Chondrocyte (in vitro differentiated cells): ENCODE results near the gene GAR1. TPM values are rescaled to one million over a fixed set of nuclear protein-coding genes. Genes with fewer than 3 reads are reported as not detected.

ENCODE experiments used
- DNase-seq: peaks from one replicate; pipeline ENCODE4 v3.0.0; 2021; ENCODE audit warnings: mixed read lengths, low spot score
- H3K27ac Mint-ChIP-seq: one replicate; pipeline ENCODE4 v1.8.0; 2021; ENCODE audit warnings: mild to moderate bottlenecking, moderate library complexity, mixed read lengths; ENCODE audit not compliant: unreplicated experiment
- H3K27me3 Mint-ChIP-seq: 2 replicates; pipeline ENCODE4 v1.8.0; 2021; ENCODE audit warnings: low read depth, mixed read lengths
- H3K36me3 Mint-ChIP-seq: 2 replicates; pipeline ENCODE4 v1.8.0; 2021; ENCODE audit warnings: low read depth, mixed read lengths
- H3K4me1 Mint-ChIP-seq: 2 replicates; pipeline ENCODE4 v1.8.0; 2021; ENCODE audit warnings: low read depth, mild to moderate bottlenecking, mixed read lengths
- H3K4me3 Mint-ChIP-seq: one replicate; pipeline ENCODE4 v1.8.0; 2021; ENCODE audit warnings: mild to moderate bottlenecking, moderate library complexity, mixed read lengths; ENCODE audit not compliant: unreplicated experiment
- H3K9me3 Mint-ChIP-seq: 2 replicates; pipeline ENCODE4 v1.8.0; 2021; ENCODE audit warnings: low read depth, mixed read lengths
- CTCF ChIP-seq: fragments of 200-600 bp; sonication (generic); IDR thresholded peaks from 2 replicates; pipeline ENCODE4 v1.5.0; 2021; ENCODE audit warnings: antibody characterized with exemption, mild to moderate bottlenecking, moderate library complexity
- total RNA-seq: library from RNA; stranded (reverse); gene quantifications from 3 replicates; pipeline ENCODE4 v1.2.1, GENCODE V29; 2021

GAR1 gene
- total RNA-seq, 1 donor from 2014 or later = 18.5 TPM

- H3K9me3 Mint-ChIP-seq = peaks cover 28% of the 10 kb centered on the region
- no peak for TF ChIP-seq CTCF
- H3K4me3 Mint-ChIP-seq = no peak overlapping the region
- H3K27me3 Mint-ChIP-seq = no peaks in the 10 kb centered on the region
- peaks cover 7% of the 10 kb centered on the region for H3K36me3 Mint-ChIP-seq
- no peak for DNase-seq
- no peak overlapping the region for H3K27ac Mint-ChIP-seq
- no peaks in the 10 kb centered on the region for H3K4me1 Mint-ChIP-seq
Observed at GRCh38 chr4:109861271-109861670, 45.7 kb downstream of the GAR1 start.

- Mint-ChIP-seq H3K9me3 (peaks cover 28% of the 10 kb centered on the region), H3K4me1 (no peaks in the 10 kb centered on the region), H3K27ac (no peak overlapping the region), H3K4me3 (no peak overlapping the region), H3K27me3 (no peaks in the 10 kb centered on the region), H3K36me3 (peaks cover 7% of the 10 kb centered on the region)
- DNase-seq = no peak
- TF ChIP-seq CTCF = no peak
Observed at GRCh38 chr4:109861916-109862511, 46.5 kb downstream of the GAR1 start.

DNA sequence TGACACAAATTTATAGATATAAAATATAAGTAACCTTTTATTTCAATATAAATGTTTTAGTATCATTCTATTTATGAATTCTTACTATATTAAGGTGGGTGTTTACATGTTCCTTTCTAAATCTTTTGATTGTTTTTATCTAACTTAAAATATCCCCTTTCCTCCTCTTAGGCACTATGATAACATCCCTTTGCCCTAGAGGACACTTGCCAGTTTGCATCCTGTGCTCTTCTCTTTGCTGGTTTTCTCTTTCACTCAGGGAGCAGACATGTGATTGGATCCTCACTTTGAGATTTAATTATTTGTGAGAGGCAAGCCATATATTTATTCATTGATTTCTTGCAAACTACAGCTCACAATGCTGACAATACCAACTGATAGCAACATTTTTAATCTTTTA lies 48.6 kb downstream of the GAR1 start:
- no peak for TF ChIP-seq CTCF
- H3K9me3 Mint-ChIP-seq = peaks cover 17% of the 10 kb centered on the region
- no peak overlapping the region for H3K4me3 Mint-ChIP-seq
- H3K27me3 Mint-ChIP-seq = no peaks in the 10 kb centered on the region
- peaks cover 4% of the 10 kb centered on the region for H3K36me3 Mint-ChIP-seq
- no peak for DNase-seq
- H3K27ac Mint-ChIP-seq = no peak overlapping the region
- no peaks in the 10 kb centered on the region for H3K4me1 Mint-ChIP-seq

DNA sequence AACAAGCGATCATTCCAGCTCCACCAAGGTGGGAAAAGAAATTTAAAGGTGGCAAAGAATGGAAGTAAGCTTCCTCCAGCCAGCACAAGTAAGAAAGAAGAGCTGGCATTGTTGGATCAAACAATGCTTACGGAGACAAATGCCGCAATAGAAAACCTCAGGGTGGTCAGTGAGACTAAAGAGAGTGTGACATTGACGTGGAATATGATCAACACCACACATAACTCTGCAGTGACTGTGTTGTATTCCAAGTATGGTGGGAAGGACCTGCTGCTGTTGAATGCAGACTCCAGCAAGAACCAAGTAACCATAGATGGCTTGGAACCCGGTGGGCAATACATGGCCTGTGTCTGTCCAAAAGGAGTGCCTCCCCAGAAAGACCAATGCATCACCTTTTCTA lies 54.5 kb downstream of the GAR1 start:
- DNase-seq = no peak
- Mint-ChIP-seq H3K27ac (no peak overlapping the region), H3K4me3 (no peak overlapping the region), H3K36me3 (peaks cover 6% of the 10 kb centered on the region), H3K4me1 (peaks cover 5% of the 10 kb centered on the region), H3K27me3 (no peaks in the 10 kb centered on the region), H3K9me3 (no peaks in the 10 kb centered on the region)
- TF ChIP-seq CTCF = no peak

DNA sequence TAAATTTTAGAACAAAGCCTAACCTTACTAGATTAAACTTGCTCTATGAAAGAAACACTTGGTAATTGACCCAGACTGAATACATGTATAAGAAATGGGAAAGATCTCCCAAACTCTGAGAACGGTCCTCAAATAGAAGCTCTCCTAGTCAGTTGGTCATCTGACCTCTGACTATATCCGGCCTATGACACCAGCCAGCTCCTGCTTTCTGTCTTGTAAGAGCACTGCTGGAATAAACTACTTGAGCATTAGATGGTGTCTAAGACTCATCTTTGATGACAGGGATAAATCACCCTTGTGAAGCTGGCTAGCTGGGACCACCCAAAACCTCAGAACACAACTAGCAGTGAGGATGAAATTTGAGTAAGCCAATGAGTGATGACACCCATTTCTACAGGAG lies 56.5 kb downstream of the GAR1 start:
- no peak for DNase-seq
- no peak for TF ChIP-seq CTCF
- Mint-ChIP-seq H3K9me3 (no peaks in the 10 kb centered on the region), H3K36me3 (peaks cover 6% of the 10 kb centered on the region), H3K27ac (no peak overlapping the region), H3K4me3 (no peak overlapping the region), H3K27me3 (no peaks in the 10 kb centered on the region), H3K4me1 (peaks cover 5% of the 10 kb centered on the region)
